Kidney capillary endothelial cell (primary cell): ENCODE results near the gene CLEC4G.
"Not testable (repeated sequence)": the region's sequence is repeated elsewhere in the genome, so short reads cannot be mapped to it uniquely, and the experiment has no call there.

Experiments used
- DNase-seq: peaks from one replicate; pipeline ENCODE4 v3.0.0-alpha.2; 2018; ENCODE audit warnings: low spot score

Gene CLEC4G

DNA sequence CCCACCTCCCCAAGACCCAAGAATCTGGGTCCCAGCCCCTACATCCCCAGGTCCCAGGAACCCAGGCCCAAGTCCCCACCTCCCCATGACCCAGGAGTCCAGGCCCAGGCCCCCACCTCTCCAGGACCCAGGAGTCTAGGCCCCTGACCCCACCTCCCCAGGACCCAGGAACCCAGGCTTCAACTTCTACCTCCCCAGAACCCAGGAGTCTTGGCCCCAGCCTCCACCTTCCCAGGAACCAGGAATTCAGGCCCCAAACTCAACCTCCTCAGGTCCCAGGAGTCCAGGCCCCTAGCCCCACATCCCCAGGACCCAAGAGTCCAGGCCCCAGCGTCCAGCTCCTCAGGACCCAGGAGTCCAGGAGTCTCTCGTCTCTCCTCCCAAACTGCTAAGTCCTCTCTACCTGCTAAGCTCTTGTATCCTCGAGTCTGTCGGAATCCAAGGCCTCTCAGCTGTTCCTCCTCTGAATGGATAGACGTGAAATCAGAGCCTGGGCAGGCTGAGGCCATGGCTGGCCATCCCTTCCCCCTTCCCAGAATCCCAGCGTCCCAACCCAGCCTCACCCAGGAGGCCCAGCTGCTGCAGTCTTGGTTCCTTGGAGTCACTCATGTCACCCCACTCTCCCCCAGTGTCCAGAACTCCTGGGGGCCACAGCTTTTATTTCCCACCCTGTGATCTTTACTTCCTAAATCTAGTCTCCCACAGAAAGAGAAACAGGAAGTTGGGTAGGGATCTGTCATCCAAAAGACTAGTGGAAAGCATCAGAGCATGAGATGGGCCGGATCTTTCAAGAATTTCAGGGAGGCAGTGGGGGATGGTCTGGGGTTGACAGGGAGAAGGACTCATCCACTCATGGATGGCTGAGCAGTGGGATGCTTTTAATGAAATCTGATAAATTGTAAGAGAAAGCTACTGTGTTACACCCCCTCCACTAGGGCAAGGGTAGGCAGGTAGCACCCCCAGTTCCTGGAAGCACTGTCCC, 15.3 kb upstream of the CLEC4G start, which contains the start of gene CD209:
Gene CD209, minus strand, starts transcription at position 632 of the 982 bp plus-strand sequence. Its CDS starts 23 bp downstream, at position 609.
- no peak for DNase-seq

DNA sequence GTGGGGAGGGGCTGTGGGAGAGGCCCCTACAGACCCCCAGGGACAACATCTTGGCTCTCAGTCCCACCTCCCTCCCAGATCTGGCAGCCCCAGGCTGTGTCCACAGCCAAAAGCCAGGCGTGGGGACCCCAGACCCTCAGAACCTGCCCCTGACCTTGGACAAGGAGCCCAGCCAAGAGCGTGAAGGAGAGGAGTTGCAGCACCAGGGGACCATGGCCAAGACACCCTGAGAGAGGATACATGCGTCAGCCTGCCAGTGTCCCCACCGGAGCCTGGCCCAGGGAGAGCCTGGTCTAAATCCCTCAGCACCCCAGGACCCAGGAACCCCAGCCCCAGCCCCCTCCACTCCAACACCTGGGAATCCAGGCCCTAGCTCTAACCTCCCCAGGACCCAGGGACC, 14.4 kb upstream of the CLEC4G start:
- not testable (repeated sequence) for DNase-seq

DNA sequence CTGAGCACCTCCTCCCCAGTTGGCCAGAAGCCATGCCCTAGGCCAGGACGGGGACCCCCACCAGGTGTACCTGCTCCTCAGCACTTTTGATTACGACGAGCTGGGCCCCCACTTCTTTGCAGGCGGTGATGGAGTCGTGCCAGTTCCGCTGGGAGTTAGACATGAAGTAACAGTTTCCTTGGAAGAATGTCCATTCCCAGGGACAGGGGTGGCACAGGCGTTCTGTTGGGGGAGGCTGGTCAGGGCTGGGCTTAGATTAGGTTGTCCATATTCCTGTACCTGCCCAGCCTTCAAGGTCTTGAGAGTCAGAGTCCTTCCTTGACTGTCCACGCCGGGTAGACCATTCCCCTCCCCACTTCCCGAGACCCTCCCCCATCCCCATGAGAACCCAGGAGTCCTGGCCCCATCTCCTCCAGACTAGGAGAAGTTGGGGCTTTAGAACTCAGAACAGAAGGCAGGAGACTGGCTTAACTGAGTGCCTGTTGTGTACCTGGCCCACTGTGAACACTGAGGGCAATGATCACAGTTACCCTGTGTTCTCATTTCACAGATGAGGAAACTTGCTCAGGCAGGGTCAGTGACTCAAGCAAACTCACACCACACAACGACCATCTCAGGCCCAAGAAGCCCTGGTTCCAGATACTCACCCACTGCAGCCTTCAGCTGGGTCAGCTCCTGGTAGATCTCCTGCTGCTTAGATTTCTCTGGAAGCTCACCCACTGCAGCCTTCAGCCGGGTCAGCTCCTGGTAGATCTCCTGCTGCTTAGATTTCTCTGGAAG, 13.2 kb upstream of the CLEC4G start:
- no peak for DNase-seq

DNA sequence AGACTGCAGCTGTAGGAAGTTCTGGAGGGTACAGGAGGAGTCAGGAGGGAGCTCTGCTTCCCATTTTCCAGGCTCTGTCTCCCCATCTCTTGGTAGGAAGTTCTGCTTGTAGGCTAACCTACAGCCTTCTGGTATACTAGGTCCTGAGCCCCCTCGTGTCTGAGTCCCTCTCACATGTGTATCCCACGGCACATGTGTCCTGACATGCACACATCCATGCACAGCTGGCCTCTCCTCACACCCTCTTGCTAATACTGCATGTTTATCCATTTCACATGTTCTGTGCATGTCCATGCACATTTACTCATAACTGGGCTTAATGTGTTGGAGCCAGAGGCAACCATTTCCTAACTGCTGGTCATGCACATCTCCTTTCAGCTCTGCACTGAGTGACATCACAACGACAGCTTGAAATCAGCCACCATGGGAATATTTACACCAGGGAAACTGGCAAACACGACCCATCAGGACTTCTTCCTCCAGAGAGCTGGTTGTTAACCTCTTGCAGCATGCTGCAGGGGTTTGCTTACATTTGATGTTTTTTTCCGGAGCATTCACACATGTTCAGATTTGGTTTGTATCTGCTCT, 12.4 kb upstream of the CLEC4G start:
- DNase-seq = no peak

DNA sequence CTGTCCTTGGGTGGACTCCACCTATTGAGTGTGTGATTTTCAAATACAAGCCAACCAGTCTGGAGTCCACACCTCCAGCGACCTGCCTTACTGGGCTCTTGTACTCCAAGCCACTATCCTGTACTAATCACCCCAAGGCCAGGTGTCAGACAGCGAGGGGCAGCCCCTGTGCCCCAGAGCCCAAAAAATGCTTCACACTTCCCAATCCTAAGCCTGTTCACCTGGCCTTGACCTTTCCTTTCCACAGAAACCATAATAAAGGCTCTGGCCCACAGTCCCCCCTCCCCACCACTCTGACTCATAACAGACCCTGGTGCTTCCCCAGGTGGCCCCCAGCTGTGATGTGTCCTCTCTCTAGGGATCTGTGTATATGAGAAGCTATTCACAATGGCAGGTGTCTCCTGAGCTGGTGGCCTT, 11.5 kb upstream of the CLEC4G start:
- DNase-seq = no peak

DNA sequence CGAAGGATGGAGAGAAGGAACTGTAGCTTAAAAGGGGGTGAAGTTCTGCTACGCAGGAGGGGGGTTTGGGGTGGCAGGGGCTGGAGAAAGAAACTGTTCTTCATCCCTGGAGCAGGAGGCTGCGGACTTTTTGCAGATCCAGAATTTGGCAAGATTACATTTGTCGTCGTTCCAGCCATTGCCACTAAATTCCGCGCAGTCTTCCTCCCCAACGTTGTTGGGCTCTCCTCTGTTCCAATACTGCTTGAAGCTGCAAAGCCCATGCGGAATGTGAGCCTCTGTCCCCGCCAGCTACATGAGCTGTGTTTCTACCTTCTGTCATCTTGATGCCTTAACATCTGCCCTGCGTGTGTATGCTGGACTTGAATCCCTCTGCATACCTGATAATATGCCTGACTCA, 11.1 kb upstream of the CLEC4G start:
- no peak for DNase-seq

DNA sequence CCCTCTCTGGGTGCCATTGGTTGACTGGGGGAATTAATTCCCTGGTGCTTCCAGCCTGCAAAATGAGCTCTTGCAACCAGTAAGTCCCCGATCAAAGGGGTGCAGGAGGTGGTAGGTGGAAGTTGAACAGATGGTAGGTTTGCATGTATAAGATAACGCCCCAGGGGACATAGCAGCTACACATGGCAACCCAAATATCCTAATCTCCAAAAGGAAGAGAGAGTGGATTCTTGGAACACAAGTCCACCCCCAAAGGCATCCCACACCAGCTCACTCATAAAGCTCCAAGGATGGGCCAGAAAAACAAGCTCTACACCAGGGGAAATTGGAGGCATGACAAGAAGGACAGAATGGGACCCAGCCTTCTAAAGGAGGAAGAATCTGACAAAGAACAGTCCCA, 10.7 kb upstream of the CLEC4G start:
- DNase-seq = no peak

DNA sequence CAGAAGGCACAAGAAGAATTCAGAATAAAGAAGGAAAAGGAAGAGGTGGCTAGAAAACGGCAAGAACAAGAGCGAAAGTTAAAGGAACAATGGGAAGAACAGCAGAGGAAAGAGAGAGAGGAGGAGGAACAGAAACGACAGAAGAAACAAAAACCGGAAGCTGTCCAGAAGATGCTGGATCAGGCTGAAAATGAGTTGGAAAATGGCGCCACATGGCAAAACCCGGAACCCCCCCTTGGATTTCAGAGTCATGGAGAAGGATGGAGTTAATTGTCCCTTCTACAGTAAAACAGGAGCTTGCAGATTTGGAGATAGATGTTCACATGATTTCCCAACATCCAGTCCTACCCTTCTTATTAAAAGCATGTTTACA, 8.8 kb upstream of the CLEC4G start:
- no peak for DNase-seq

DNA sequence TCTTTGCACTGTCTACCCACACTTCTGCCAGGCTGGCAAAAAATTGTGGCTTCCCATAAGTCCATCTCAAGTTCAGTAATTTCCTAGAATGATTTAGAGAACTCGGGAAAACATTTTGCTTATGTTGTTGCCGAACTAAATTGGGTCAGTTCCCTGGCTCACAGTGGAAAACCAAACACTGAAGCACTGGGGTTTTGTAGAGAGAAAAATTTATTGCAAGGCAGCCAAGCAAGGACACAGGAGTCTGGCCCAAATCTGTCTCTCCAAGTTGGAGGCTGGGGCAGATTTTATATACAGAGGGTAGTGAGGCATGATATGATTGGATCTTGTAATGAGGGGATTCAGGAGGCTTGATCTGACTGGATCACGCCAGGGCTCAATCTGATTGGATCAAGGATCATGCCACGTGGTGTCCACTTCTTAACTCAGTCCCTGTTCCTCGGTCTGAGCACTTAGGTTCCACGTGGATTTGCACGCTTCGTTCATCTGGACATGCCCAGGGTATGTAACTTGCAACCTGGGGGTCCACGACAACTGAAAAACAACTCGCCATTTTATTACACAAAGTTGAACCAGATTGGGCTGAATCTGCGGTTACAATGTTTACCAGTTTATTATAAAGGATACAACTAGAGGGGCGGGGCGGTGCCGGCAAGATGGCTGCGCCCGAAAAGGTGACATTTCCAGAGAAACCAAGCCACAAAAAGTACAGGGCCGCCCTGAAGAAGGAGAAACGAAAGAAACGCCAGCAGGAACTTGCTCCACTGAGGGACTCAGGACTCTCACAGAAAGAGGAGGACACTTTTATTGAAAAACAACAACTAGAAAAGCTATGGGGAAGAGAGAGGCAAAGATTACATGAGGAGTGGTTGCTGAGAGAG, 8.1 kb upstream of the CLEC4G start:
- no peak for DNase-seq

DNA sequence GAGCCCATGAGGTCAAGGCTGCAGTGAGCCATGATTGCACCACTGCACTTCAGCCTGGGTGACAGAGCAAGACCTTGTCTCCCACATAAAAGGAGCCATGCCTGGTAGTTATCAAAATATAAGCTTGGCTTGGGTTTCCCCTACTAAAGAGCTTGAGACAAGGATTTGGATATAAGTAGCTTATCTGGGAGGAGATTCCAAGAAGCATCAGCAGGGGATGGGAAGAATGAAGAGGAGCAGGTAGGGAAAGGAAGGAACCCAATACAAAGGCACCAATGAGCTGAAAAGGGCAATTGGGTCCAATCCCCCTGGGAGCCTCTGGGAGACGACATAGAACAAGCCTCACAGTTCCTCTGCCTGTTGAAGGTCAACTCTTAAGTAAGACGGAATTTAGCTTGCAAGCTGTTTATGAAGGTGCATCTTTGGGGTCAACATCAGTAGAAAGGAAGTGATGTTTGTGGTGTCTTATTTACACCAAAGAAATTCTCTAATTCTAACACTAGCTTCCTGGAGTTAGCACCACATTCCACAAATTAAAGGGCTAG, 7.4 kb upstream of the CLEC4G start:
- DNase-seq = no peak

DNA sequence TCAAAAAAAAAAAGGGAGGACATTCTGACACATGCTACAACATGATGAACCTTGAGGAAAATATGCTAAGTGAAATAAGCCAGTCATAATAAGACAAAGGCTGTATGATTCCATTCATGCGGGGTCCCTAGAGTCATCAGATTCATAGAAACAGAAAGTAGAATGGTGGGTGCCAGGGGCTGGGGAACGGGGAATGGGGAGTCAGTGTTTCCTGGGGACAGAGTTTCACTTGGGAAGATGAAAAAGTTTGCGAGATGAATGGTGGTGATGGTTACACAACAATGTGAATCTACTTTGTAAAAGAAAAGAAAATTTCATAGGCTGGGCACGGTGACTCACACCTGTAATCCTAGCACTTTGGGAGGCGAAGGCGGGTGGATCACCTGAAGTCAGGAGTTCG, 6.1 kb upstream of the CLEC4G start:
- DNase-seq = no peak

DNA sequence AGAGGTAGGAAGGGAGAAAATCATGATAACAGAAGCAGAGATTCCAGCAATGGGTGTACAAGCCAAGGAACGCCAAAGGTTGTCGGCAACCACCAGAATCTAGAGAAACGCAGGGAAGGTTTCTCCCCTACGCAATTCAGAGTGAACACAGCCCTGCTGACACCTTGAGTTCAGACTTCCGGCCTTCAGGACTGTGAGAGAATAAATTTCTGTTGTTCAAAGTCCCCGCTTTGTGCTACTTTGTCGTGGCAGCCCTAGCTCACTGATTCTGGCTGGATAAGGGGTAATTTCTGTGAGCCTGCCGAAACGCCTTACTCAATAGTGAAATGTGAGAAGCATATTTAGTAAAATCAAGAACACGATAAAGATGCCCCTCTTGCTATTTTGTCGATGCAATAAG, 5.3 kb upstream of the CLEC4G start:
- DNase-seq = no peak

DNA sequence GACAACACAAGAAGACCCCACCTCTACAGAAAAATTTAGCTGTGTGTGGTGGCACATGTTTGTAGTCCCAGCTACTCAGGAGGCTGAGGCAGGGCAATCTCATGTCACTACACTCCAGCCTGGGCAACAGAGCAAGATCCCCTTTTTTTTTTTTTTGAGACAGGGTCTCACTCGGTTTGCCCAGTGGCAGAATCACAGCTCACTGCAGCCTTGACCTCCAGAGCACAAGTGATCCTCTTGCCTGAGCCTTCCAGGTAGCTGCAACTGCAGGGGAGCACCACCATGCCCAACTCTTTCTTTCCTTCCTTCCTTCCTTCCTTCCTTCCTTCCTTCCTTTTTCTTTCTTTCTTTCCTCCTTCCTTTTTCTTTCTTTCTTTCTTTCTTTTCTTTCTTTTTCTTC, 4.2 kb upstream of the CLEC4G start:
- no peak for DNase-seq

DNA sequence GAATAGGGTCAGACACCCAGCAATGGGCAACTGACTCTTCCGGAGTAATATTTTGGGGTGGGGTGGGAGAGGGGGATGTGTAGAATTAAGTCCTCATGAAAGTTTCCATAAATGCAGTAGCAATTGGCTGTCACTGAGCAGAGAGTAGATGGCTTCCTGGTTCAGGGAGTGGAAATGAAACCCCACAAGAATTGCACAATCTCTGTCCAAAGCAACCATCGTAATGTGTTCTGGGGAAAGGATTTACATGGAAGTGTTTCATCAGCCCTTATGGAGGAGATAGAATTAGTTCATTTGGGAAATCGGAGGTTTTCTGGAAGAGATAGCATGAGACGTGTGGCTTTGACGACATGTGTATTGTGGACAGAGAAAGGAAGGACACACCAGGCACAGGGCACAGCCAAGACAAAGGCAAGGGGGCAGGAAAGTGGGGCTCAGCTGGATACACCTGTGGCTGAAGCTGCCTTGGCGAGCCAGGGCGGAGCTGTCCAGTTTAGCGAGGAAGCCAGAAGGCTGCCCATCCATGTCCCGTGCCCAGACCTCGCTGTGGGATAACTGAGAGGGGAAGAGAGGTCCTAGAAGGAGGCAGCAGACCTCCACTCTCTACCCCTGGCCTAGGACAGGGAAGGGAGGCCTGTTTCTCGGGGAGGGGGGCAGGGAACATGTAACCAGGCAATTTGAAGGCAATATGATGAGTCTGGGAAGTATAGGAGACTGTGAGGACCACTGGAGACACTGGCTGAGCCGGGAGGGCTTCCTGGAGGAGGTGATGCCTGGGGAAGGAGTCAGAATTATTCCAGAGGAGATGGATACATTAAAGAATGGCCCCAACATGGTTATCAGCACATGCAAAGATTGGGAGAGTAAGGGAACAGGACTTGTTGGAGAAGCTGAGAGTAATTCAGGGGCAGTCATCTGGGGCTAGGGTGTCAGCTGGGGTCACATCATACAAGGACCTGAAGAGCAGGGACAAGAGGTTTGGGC, 2.6 kb upstream of the CLEC4G start:
- DNase-seq = no peak

DNA sequence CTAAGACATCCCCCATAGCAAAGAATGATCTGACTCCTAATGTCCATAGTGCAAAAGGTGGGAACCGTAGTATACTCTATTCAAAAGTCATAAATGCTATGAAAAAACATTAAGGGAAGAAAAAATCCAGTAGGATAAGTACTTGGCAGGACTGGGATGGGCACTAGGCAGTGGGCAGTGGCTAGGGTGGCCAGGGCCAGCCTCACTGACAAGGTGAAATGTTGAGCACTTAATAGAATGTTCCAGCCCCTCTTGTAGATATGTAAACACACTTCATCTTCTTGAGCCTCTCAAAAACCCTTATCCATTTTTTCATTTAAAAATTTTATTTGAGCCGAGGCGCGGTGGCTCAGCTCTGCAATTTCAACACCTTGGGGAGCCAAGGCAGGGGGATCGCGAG, 1.5 kb upstream of the CLEC4G start:
- DNase-seq = no peak

DNA sequence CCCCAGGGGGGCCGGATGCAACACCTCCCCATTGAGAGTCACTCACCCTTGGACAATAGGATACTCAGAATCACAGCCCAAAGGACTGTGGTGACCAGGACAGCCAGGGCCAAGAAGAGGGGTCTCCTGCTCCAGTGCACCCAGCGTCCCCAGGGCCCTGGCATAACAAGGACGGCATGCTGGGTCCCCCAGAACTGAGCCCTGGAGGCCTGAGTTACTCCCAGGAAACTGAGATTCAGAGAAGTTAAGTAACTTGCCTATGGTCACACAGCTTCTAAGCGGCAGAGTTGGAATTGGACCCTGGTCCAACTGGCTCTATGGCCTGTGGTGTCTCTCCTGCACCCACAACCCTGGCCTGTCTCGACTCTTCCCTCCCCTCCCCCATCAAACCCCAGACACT, 295 bp downstream of the CLEC4G start:
- DNase-seq = no peak

DNA sequence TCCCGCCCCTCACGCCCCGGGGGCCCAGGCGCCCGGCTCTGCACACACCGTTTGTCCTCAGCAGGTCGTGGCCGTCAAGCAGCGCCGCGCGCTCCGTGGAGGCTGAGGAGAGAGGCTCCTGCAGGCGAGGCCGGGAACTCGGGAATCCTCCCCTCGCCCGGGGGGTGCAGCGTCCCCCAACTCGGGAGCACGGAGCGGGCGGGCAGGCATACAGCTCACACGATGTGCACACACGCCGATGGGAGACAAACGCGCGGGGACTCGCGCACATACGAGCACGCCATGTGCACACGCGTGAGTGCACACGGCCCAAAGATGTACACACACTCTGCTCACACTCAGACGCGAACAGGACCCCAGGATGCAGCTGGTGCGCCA, 703 bp downstream of the CLEC4G start:
- no peak for DNase-seq

DNA sequence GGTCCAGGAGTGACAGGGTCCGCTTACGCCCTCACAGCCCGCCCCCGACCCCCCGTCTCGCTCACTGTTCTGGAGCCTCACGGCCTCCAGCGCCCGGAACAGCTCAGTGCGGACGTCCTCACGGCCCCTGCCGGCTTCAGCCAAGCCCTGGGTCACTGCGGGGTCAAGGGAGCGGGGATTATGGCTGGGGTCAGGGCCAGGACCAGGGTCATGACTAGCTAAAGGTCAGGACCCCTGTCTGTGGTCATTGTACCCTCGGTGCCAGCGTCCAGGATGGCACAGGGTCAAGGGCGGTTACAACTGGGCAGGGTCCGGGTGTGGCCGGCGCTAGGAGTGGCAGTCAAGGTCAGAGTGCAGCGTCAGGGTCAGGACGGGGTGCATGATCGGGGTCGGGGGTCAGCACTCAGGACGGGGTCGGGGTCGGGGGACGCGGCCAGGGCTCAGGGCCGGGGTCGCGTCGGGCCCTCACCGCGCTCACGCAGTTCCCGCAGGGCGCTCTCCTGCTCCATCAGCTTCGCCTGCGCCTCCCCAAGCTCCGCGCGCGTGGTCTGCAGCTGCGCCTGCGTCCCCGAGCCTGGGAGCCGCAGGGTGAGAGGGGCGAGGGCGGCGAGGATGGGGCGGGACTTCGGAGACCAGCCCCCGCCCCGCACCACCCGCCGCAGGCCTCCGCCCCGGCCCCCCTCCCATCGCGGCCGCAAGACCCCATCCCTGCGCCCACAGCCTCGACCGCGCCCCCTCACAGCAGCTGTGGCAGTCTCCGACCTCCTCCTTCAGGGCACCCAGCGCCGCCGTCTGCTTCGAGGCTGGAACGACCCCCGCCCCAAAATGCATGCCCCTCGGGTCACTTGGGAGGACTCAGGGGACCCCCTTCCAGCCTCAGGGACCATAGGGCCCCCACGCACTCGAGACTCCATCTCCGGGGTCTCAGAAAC, 1.4 kb downstream of the CLEC4G start:
- no peak for DNase-seq

DNA sequence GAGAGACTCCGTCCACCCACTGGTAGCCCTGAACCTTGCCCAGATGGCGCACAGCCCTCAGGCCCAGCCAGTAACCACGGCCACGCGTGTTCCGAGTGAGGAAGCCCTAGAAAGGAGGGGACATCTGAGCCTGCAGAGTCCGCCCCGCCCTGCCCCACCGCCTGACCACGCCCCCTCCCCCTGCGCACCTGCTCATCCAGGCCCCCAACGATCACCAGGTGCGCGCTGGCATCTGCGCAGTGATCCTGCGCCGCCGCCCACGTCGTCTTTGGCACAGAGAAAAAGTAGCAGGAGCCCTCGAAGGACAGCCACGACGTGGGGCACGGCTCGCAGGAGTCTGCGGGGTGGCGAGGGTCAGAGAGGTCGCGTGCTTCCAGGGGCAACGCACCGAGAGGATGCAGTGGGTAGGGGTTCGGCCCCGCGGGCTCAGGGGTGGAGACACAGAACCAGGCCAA, 2.1 kb downstream of the CLEC4G start:
- DNase-seq = no peak
